Pulmonary artery endothelial cell (primary cell): ENCODE measurements around the gene PIP4K2B. TPM values are rescaled to one million over a fixed set of nuclear protein-coding genes. Genes with fewer than 3 reads are reported as not detected.
A peak's percentile ranks its signal among the peaks of the same experiment; 100 is the strongest.
"Not testable (repeated sequence)": the region's sequence is repeated elsewhere in the genome, so short reads cannot be mapped to it uniquely, and the experiment has no call there.

Experiments used
- DNase-seq: peaks from one replicate; pipeline ENCODE4 v3.0.0-alpha.2; 2011; ENCODE audit warnings: low read depth, low spot score
- total RNA-seq: library from RNA; depleted of rRNA; stranded (reverse); fragments of >200 nt; gene quantifications from 2 replicates; pipeline ENCODE4 v1.2.3, GENCODE V29; 2014

PIP4K2B gene
- 37.3 and 64.8 TPM in 2 replicates for total RNA-seq

DNA sequence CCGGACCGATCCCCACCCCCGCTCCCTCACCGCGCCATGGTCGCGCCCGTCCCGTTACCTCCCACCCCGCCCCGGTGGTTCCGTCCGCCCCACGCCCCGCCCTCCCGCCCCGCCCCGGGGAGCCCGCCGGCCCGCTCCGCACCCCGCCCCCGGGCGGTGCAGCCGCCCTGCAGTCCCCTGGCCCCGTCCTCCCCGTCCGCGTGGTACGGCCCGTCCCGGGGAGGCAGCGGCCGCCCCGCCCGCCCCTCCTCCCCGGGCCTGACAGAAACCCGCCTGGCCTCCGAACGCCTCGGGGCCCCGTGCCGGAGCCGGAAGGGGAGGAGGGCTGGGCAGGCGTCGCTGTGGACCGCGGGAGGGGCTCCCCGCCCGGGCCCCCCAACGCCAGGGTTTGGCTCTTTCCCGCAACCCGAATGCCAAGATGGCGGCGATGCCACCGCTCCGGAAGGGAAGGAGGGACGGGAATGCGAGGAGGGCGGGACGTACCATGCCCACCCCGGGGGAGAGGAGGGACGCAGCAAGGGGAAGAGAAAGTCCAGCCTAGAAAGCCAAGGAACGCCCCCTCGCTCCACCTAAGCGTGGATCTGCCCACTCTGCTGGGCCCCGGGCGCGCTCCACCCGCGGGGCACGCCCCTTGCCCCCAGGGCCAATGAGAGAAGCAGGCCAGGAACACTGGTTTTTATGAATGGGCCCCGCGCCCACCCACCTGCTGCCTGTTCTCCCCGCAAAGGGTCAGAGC lies at the start of gene PIP4K2B:
Gene PIP4K2B (minus strand): TSS at position 56 of the 736 bp plus-strand sequence. CDS start 132 bp downstream, outside the sequence.
- peak; percentile 90 for DNase-seq

DNA sequence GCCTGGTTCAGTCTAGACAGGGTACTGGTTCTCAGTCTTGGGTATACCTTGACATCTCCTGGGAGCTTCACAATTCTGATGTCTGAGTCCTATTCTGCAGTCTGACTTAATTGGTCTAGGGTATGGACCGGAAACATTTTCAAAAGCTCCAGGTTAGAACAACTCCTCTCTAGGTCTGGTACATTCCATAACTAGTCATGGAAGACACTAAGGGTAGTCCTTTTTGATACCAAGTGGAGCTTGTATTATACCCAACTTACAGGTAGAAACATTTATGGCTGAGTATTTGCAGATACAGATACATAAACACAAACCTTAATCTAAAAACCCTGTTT lies 49.2 kb upstream of the PIP4K2B start:
- DNase-seq: no peak

DNA sequence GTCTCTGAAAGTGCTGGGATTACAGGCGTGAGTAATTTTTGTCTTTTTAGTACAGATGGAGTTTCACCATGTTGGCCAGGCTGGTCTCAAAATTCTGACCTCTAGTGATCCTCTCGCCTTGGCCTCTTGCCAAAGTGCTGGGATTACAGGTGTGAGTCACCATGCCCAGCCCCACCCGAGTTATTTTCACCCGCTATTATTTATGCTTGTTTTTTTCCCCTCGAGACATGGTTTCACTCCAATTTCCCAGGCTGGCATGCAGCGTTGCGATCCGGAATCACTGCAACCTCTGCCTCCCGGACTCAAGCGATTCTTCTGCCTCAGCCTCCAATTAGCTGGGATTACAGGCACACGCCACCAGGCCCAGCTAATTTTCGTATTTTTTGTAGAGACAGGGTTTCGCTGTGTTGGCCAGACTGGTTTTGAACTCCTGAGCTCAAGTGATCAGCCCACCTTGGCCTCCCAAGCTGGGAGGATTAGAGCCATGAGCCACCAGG lies 45.0 kb upstream of the PIP4K2B start:
- DNase-seq: no peak

DNA sequence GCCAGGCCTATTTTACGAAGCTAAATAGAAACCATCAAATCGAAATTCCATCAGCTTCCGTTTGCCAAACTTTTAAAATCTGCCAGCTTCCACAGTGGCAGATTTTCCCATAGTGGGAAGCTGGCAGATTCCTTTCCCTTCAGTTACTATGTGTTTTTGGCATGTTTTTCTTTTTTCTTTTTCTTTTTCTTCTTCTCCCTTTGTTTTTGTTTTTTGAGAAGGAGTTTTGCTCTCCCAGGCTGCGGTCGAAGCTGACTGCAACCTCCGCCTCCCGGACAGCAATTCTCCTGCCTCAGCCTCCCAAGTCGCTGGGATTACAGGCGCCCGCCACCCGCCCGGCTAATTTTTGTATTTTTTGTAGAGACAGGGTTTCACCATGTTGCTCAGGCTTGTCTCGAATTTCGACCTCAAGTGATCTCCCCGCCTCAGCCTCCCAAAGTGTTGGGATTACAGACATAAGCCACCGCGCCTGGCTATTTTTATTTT lies 26.4 kb upstream of the PIP4K2B start:
- no peak for DNase-seq

DNA sequence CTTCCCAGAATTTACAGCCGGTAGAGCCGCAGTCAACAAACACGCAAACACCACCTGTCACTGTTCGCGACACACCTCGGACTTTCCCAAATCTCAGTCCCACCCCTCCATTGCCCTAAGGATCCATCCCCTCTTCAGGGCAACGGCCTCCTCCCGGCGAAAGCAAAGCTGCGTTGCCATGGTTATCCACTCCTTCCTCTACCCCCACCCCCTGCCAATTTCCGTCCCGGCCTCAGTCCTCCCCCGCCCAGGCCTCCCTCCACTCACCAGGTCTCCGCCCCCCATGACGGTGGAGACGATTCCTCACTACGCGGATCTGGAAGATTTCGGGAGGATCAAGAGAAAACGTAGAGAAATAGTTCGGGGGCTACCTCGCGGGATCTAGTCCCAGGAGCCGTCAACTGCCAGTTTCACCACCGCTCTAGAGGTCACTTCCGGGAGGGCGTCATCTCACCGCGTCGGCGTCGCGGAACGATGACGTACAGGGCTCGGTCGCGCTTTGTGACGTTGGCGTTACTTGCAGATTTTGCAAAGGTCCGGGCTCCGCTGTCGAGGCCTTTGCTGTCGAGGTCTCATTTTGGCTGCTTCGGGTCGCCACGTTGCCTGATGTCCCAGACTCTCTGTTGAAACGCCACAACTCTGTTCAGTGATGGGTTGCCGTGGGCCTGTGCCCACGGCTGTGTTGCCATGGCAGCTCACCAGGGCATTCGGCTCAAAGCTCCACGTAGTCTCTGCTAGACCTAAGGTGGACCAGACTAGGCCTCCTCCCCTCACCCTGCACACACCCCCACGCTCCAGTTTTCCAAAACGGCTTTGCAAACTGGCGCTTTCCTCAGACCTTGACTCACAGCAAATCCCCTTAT lies 25.8 kb upstream of the PIP4K2B start, which contains the start of gene CWC25:
Gene CWC25 (minus strand): TSS at position 423 of the 863 bp plus-strand sequence. CDS start 138 bp downstream, at position 285.
- peak; percentile 83 for DNase-seq

DNA sequence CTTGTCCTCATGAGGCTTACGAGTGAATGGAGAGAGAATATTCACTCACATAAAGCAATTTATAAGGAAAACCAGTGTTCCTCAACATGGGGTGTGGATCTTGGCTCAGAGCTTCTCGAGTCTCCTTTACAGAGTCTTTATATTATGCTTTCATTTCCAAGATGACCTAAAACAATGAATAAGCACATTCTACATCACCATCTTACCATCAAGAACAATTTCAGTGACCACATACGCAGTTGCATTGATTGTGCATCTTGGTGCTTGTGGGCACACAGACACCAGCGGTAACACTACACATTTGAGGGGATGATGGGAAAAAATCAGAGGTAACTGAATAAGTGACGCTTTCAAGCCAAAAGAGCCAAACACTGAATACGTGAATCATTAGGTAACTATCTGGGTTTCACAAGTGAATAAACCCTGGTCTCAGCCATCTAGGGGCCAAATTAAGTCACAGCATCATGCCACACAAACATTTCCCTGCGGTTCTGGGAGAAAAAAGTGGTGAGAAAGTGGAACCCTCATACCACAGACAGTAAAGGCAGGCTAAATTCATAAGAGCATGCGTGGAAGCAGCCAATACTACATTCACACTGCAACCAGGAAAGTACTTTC lies 16.3 kb upstream of the PIP4K2B start:
- no peak for DNase-seq

DNA sequence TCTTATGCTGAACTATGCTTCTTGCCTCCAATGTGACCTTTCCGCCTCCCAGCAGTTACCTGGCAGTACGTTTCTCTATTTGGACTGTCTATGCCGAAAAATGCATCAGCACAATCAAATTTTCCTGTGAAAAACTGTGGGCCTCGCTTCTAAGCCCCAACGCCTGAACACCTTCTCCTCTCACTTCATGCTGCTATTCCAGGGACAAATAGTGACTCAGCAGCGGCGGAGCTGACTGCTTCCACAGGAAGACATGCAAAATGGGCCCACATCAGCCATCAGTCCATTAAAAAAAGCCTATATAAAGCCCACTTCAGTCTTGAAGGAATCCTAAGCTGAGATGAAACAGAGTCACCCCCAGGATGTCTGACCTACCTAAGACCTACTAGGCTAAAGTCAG lies 10.5 kb upstream of the PIP4K2B start:
- DNase-seq: no peak

DNA sequence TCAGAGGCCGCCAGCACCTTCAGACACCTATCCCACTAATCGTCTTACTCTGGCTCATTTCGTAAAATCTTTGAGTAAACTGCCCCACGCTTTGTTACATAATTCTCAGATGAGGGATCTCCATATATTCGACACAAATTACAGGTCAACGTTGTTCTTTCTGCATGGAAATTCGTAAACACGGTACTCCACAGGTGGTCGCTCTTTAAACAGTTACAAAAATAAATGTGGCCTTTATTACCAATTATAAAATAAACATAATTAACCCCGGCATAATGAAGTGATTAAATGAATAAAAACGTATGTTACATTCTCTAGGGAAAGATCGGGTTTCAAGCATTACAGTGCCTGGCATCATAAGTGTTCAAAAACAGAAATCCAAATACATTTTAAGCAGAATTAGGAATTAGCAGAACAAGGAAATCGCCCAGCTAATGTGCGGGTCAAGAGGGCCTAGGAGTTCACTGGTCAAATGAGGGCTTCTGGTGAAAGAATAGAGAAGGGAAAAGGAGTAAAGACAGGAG lies 943 bp upstream of the PIP4K2B start:
- DNase-seq: no peak

DNA sequence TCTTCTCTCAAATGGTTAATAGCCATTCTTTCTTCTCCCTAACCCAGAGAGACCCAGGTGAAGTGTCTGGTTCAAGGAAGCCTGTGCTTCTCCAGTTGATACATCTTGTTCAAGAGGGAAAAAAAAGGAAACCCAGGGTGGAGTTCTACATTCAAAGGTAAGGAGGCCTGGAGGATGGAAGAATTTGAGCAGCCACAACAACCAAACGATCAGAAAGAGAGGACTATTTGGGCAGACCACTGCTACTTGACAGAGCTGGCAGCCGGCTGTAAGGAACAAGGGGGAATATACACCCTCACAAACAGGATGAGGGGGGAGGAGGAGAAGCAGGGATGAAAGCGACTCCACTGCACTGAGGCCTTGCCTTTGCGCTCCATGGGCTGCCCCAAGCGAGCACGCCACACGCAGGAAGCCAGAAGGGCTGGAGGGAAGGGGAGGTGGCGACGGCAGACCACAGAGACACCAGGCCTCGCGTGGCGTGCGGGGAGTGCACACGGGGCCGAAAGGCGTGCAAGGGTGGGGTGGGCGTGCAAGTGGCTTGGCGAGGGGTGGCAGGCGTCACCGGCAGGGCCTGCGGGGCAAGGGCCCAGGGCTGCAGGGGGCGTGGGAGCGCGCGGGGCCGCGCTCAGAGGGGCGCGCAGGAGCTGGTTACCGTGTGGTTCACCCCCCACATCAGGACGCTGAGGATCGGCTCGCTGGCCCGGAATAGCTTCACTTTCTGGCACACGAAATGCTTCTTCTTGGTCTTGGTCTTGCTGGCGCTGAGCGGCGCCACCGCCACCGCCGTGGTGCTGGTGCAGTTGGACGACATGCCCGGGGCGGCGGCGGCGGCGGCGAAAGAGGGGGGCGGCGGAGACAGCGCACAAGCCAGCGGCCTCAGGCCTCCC lies 499 bp downstream of the PIP4K2B start:
- no peak for DNase-seq

DNA sequence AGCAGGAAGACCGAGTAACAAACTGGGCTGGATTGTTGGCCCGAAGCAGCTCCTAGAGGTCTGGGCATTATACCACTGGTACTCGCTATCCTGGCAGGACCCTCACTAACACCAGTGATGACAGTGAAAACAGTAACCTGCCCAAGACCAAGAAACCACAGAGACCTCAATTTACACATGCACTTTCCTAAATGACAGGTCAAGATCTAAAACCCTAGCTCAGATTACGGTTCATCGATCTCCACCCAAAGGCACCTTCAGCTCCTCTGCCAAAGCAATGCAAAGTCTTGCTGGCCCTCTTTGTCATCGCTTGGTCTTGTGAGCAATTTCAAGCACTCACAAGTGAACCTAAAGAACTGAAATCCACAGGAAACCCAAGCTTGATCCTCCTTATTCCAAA lies 1.5 kb downstream of the PIP4K2B start:
- DNase-seq: no peak

DNA sequence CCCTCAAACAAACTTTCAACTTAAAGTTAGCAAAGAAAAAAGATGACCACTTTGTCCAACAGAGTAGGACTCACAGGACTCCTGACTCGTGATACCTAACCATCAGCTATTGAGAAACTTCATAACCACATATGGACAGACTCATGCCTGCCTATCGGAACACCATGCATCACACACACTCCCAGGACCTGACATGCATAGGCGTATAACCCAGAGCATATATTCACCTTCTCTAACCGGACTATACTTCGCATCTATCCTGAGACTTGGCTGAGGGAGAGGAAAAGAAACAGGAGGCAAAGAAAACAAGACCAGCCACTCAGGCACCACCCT lies 2.2 kb downstream of the PIP4K2B start:
- DNase-seq: no peak

DNA sequence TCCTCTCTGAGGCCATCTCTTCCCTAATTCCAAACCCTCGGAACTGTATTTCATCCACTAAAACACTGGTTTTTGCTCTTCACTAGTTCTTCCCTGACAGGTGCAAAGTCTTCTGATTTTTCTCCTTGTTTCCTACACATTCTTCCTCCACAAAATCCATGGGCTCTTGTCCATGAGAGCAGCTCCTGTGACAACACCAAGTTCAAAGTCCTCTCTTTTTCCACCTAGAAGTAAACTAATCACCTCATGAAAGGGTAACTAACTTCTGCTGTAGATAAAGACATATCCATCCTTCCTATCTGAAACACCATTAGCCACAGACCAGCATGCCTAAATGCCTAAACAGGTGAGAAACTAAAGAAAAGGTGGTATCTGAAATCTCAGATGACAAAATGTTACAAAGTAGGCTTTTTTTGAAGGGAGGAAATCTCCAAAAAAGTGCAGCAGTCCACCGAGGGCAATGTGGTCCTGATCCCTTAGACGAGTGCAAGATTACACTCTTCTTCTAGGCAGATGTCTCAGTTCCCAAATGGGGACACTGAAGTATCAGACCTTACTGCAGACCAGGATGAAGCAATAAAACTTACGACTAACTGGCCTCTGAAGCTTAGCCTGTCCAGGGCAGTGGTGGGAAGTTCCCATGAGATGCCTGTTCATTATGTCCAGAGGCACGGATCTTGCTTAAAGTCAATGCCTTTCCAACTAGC lies 2.8 kb downstream of the PIP4K2B start:
- DNase-seq: no peak

DNA sequence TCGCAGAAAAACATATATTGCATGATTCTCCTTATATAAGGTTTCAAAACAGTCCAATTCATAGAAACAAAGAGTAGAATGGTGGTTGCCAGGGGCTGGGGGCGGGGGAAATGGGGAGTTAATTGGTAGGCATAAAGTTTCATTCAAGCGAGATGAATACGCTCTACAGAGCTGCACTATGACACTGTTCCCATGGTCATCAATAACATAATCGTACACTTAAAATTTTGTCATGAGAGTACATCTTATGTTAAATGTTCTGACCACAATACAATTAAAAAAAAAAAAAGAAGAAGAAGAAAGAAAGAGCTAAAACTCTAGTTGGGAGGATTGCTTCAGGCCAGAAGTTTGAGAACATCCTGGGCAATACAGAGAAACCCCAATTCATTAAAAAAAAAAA lies 5.1 kb downstream of the PIP4K2B start:
- DNase-seq: no peak

DNA sequence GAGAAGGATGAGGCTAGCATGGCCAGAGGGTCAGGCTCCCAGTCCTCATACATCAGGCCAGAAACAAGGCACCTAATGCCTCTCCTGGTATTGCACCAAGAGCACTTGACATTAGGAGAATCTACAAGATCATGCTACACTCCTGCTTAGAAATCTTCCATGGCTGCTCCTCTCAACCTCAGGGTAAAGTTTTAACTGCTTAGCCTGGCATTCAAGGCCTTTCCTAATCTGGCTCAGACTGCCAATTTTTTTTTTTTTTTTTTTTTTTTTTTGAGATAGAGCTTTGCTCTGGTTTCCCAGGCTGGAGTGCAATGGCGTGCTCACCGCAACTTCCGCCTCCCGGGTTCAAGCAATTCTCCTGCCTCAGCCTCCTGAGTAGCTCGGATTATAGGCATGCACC lies 8.2 kb downstream of the PIP4K2B start:
- DNase-seq: no peak

DNA sequence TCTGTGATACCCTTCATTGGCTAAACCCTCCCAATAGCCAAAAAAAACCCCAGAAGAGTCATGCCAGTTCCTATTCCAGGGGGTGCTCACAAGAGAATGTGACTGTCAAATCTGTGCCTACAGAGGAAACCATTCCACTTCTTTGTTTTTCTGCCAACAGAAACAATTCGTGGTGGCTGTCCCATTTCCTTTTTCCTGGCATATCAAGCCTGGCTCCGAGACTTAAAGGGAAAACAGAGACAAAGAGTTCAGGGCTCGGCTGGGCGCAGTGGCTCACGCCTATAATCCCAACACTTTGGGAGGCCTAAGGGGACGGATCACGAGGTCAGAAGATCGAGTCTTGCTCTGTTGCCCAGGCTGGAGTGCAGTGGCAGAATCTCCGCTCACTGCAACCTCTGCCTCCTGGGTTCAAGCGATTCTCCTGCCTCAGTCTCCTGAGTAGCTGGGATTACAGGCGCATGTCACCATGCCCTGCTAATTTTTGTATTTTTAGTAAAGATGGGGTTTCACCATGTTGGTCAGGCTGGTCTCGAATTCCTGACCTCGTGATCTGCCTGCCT lies 9.1 kb downstream of the PIP4K2B start:
- DNase-seq: not testable (repeated sequence)

DNA sequence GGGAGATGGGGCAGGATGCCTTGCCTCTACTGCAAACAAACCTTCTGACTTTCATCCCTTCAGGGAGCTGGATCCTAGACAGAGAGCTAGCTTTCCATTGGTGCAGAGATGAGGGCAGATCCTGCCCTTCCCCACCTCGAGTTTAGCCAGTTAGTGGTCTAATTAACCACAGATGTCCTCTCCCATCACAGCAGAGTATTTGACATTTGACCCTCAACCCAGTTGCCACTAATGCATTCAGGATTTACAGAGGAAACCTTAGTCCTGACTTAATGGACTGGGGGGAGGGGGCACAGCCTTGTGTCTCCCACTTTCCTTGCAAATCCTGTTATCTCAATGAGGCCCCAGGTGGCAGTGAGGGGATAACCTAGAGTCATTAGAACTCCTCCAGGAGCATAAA lies 10.2 kb downstream of the PIP4K2B start:
- no peak for DNase-seq

DNA sequence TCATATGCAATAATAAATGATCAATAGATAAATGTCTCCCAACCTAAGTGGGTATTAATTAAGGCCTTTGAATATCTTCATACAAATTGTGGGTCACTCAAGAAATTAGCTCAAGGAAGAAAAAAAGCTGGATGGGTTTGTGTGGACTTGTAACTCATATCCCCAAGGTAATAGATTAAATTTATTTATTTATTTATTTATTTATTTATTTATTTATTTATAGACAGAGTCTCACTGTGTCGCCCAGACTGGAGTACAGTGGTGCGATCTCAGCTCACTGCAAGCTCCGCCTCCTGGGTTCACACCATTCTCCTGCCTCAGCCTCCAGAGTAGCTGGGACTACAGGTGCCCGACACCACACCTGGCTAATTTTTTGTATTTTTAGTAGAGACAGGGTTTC lies 11.4 kb downstream of the PIP4K2B start:
- DNase-seq: not testable (repeated sequence)

DNA sequence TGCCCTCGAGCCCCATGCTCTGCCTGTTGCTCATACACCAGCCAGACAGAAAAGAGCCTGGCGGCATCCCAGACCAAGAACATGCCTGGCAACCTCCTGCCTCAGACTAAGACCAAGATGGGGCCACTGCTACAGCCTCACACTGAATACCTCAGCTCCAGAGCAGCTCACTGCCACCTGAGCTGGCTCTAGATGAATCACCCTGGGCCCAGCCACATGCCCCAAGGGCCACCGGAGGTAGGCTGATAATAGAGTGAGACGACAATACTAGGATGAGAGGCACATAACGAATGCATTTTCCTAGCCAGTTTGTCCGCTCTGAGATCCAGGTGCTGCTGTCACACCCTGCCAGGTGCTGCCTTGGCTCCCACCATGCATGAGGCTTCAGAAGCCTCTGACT lies 13.0 kb downstream of the PIP4K2B start:
- no peak for DNase-seq

DNA sequence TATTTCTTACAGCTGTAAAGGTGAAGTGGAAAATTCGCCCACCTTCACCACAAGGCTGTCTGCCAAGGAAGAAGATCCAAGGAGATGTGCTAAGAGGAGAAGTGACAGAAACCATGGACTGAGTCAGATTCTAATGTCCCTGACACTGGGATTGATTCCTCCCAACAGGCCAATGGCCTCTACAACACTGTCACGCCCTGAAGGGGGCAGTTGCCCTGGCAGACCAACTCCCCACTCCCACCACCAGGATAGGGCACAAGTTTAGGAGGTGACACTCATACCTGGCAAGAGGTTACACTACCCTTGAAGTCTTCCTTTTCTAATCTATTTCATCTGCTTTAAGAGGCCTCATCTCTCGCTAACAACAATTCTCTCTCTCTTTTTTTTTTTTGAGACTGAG lies 16.1 kb downstream of the PIP4K2B start:
- DNase-seq: no peak
